IPS-18a (cell line): Measurements from ENCODE around the gene CACNA1D.

Experiments
- H3K27ac ChIP-seq: one replicate; pipeline ENCODE4 v1.5.1; 2013; ENCODE audit warnings: low read length
- H3K27me3 ChIP-seq: one replicate; pipeline ENCODE4 v1.6.1; 2013; ENCODE audit warnings: mild to moderate bottlenecking, low read length; ENCODE audit not compliant: control insufficient read depth, insufficient read depth
- H3K36me3 ChIP-seq: one replicate; pipeline ENCODE4 v1.6.1; 2013; ENCODE audit warnings: low read depth, low read length; ENCODE audit not compliant: control insufficient read depth
- H3K4me1 ChIP-seq: one replicate; pipeline ENCODE4 v1.6.1; 2013; ENCODE audit warnings: low read depth, low read length; ENCODE audit not compliant: control insufficient read depth
- H3K4me3 ChIP-seq: one replicate; pipeline ENCODE4 v1.5.1; 2013; ENCODE audit warnings: low read length
- H3K9ac ChIP-seq: one replicate; pipeline ENCODE4 v1.6.1; 2013; ENCODE audit warnings: mild to moderate bottlenecking, low read length, moderate library complexity
- H3K9me3 ChIP-seq: one replicate; pipeline ENCODE4 v1.6.1; 2013; ENCODE audit warnings: low read depth, low read length; ENCODE audit not compliant: control insufficient read depth

The CACNA1D gene

GRCh38 chr3:53772562-53772961, 278.2 kb downstream of the CACNA1D start:
- Histone ChIP-seq H3K27ac (no peak overlapping the region), H3K4me3 (no peak overlapping the region), H3K4me1 (peaks cover 14% of the 10 kb centered on the region), H3K9ac (no peak overlapping the region), H3K36me3 (no peaks in the 10 kb centered on the region), H3K9me3 (no peaks in the 10 kb centered on the region), H3K27me3 (no peaks in the 10 kb centered on the region)

- Histone ChIP-seq H3K27ac (no peak overlapping the region), H3K9ac (no peak overlapping the region), H3K36me3 (no peaks in the 10 kb centered on the region), H3K4me1 (peaks cover 14% of the 10 kb centered on the region), H3K27me3 (no peaks in the 10 kb centered on the region), H3K4me3 (no peak overlapping the region), H3K9me3 (no peaks in the 10 kb centered on the region)
These were observed 278.6 kb downstream of the CACNA1D start for GRCh38 chr3:53773021-53773436.

- no peak overlapping the region for H3K4me3 ChIP-seq
- H3K27me3 ChIP-seq: no peaks in the 10 kb centered on the region
- H3K9ac ChIP-seq: no peak overlapping the region
- H3K9me3 ChIP-seq: no peaks in the 10 kb centered on the region
- peaks cover 8% of the 10 kb centered on the region for H3K4me1 ChIP-seq
- no peak overlapping the region for H3K27ac ChIP-seq
- no peaks in the 10 kb centered on the region for H3K36me3 ChIP-seq
These were observed 279.4 kb downstream of the CACNA1D start for GRCh38 chr3:53773611-53774368.

- peaks cover 2% of the 10 kb centered on the region for H3K4me1 ChIP-seq
These were observed 280.0 kb downstream of the CACNA1D start for GRCh38 chr3:53774414-53774813.

GRCh38 chr3:53775018-53775417, 280.6 kb downstream of the CACNA1D start:
- H3K4me1 ChIP-seq: no peaks in the 10 kb centered on the region
- H3K27me3 ChIP-seq: no peaks in the 10 kb centered on the region
- no peaks in the 10 kb centered on the region for H3K36me3 ChIP-seq
- no peak overlapping the region for H3K9ac ChIP-seq
- no peaks in the 10 kb centered on the region for H3K9me3 ChIP-seq
- no peak overlapping the region for H3K4me3 ChIP-seq
- H3K27ac ChIP-seq: no peak overlapping the region

More at GRCh38 chr3:53774414-53774813, 280.0 kb downstream of the CACNA1D start:
- H3K4me3 ChIP-seq: no peak overlapping the region
- no peak overlapping the region for H3K9ac ChIP-seq
- no peak overlapping the region for H3K27ac ChIP-seq
- H3K27me3 ChIP-seq: no peaks in the 10 kb centered on the region
- H3K9me3 ChIP-seq: no peaks in the 10 kb centered on the region
- no peaks in the 10 kb centered on the region for H3K36me3 ChIP-seq

- Histone ChIP-seq H3K36me3 (no peaks in the 10 kb centered on the region), H3K9ac (no peak overlapping the region), H3K27ac (no peak overlapping the region), H3K4me3 (no peak overlapping the region), H3K27me3 (no peaks in the 10 kb centered on the region), H3K9me3 (no peaks in the 10 kb centered on the region), H3K4me1 (no peaks in the 10 kb centered on the region)
These were observed 281.4 kb downstream of the CACNA1D start for GRCh38 chr3:53775834-53776251.

- Histone ChIP-seq H3K27me3 (no peaks in the 10 kb centered on the region), H3K4me1 (no peaks in the 10 kb centered on the region), H3K9ac (no peak overlapping the region), H3K36me3 (no peaks in the 10 kb centered on the region), H3K4me3 (no peak overlapping the region), H3K27ac (no peak overlapping the region), H3K9me3 (no peaks in the 10 kb centered on the region)
These were observed 282.2 kb downstream of the CACNA1D start for GRCh38 chr3:53776494-53777101.

GRCh38 chr3:53777468-53777867, 283.1 kb downstream of the CACNA1D start:
- Histone ChIP-seq H3K27me3 (no peaks in the 10 kb centered on the region), H3K9me3 (no peaks in the 10 kb centered on the region), H3K9ac (no peak overlapping the region), H3K4me3 (no peak overlapping the region), H3K27ac (no peak overlapping the region), H3K36me3 (no peaks in the 10 kb centered on the region), H3K4me1 (no peaks in the 10 kb centered on the region)

GRCh38 chr3:53778153-53778552, 283.7 kb downstream of the CACNA1D start:
- Histone ChIP-seq H3K4me1 (no peaks in the 10 kb centered on the region), H3K9me3 (no peaks in the 10 kb centered on the region), H3K36me3 (no peaks in the 10 kb centered on the region), H3K9ac (no peak overlapping the region), H3K27ac (no peak overlapping the region), H3K4me3 (no peak overlapping the region), H3K27me3 (no peaks in the 10 kb centered on the region)

- H3K36me3 ChIP-seq: no peaks in the 10 kb centered on the region
- no peaks in the 10 kb centered on the region for H3K9me3 ChIP-seq
- H3K4me1 ChIP-seq: no peaks in the 10 kb centered on the region
- H3K27me3 ChIP-seq: no peaks in the 10 kb centered on the region
- no peak overlapping the region for H3K4me3 ChIP-seq
- H3K9ac ChIP-seq: no peak overlapping the region
- no peak overlapping the region for H3K27ac ChIP-seq
These were observed 285.8 kb downstream of the CACNA1D start for GRCh38 chr3:53780171-53780570.

GRCh38 chr3:53780806-53781205, 286.4 kb downstream of the CACNA1D start:
- Histone ChIP-seq H3K4me1 (no peaks in the 10 kb centered on the region), H3K27ac (no peak overlapping the region), H3K9ac (no peak overlapping the region), H3K4me3 (no peak overlapping the region), H3K36me3 (no peaks in the 10 kb centered on the region), H3K9me3 (no peaks in the 10 kb centered on the region), H3K27me3 (no peaks in the 10 kb centered on the region)

- H3K36me3 ChIP-seq: no peaks in the 10 kb centered on the region
- H3K4me1 ChIP-seq: peaks cover 4% of the 10 kb centered on the region
- H3K9ac ChIP-seq: no peak overlapping the region
- no peak overlapping the region for H3K4me3 ChIP-seq
- H3K27me3 ChIP-seq: no peaks in the 10 kb centered on the region
- no peaks in the 10 kb centered on the region for H3K9me3 ChIP-seq
- H3K27ac ChIP-seq: no peak overlapping the region
These were observed 292.6 kb downstream of the CACNA1D start for GRCh38 chr3:53787016-53787415.
